Trophoblast cell (in vitro differentiated cells and primary cell): ENCODE data around the gene PSMB10.

ENCODE experiments used
- DNase-seq, 2 donors: peaks; one replicate each; pipeline ENCODE4 v3.0.0-alpha.2; 2016
- H2AFZ ChIP-seq: 2 replicates; pipeline ENCODE4 v1.6.1; 2013; ENCODE audit warnings: low read length, moderate library complexity, mild to moderate bottlenecking; ENCODE audit not compliant: insufficient read depth, poor library complexity
- H2AK5ac ChIP-seq: 2 replicates; pipeline ENCODE4 v1.6.1; 2013; ENCODE audit warnings: mild to moderate bottlenecking, low read length
- H2BK120ac ChIP-seq: 2 replicates; pipeline ENCODE4 v1.6.1; 2013; ENCODE audit warnings: low read length, mild to moderate bottlenecking, moderate library complexity; ENCODE audit not compliant: insufficient read depth, poor library complexity
- H2BK12ac ChIP-seq: 2 replicates; pipeline ENCODE4 v1.6.1; 2013; ENCODE audit warnings: mild to moderate bottlenecking, low read length, moderate library complexity
- H2BK5ac ChIP-seq: 2 replicates; pipeline ENCODE4 v1.6.1; 2013; ENCODE audit warnings: low read length, low read depth, moderate library complexity, mild to moderate bottlenecking; ENCODE audit not compliant: poor library complexity
- H3K14ac ChIP-seq: 2 replicates; pipeline ENCODE4 v1.6.1; 2013; ENCODE audit warnings: mild to moderate bottlenecking, low read length
- H3K18ac ChIP-seq: 2 replicates; pipeline ENCODE4 v1.6.1; 2013; ENCODE audit warnings: mild to moderate bottlenecking, low read length
- H3K23ac ChIP-seq: 2 replicates; pipeline ENCODE4 v1.6.1; 2013; ENCODE audit warnings: low read length
- H3K27ac ChIP-seq: 2 replicates; pipeline ENCODE4 v1.5.1; 2013; ENCODE audit warnings: low read depth, mild to moderate bottlenecking, inconsistent platforms, low read length, moderate library complexity
- H3K27me3 ChIP-seq: 2 replicates; pipeline ENCODE4 v1.6.1; 2013; ENCODE audit warnings: inconsistent platforms, mild to moderate bottlenecking, low read length, moderate library complexity; ENCODE audit not compliant: insufficient read depth
- H3K36me3 ChIP-seq, 2 experiments: 1 replicate in 1 of 2; 2 replicates in 1 of 2; pipeline ENCODE4 v1.6.1; 2013; ENCODE audit warnings: low read length in 2 of 2, mild to moderate bottlenecking in 2 of 2, moderate library complexity in 1 of 2; ENCODE audit not compliant: insufficient read depth in 2 of 2, control insufficient read depth in 1 of 2
- H3K4ac ChIP-seq: 2 replicates; pipeline ENCODE4 v1.6.1; 2013; ENCODE audit warnings: low read depth, mild to moderate bottlenecking, low read length, moderate library complexity
- H3K4me1 ChIP-seq, 2 experiments: 1 replicate in 1 of 2; 2 replicates in 1 of 2; pipeline ENCODE4 v1.6.1; 2013; ENCODE audit warnings: low read length in 2 of 2, mild to moderate bottlenecking in 2 of 2, moderate library complexity in 1 of 2; ENCODE audit not compliant: insufficient read depth in 2 of 2, control insufficient read depth in 1 of 2
- H3K4me2 ChIP-seq: 2 replicates; pipeline ENCODE4 v1.6.1; 2013; ENCODE audit warnings: inconsistent platforms, mild to moderate bottlenecking, low read length, moderate library complexity
- H3K4me3 ChIP-seq: 2 replicates; pipeline ENCODE4 v1.5.1; 2013; ENCODE audit warnings: mild to moderate bottlenecking, low read depth, low read length, inconsistent platforms
- H3K79me1 ChIP-seq: one replicate; pipeline ENCODE4 v1.6.1; 2013; ENCODE audit warnings: low read length
- H3K79me2 ChIP-seq: 2 replicates; pipeline ENCODE4 v1.6.1; 2013; ENCODE audit warnings: low read length, mild to moderate bottlenecking; ENCODE audit not compliant: control insufficient read depth, insufficient read depth, poor library complexity
- H3K9ac ChIP-seq: 2 replicates; pipeline ENCODE4 v1.6.1; 2013; ENCODE audit warnings: mild to moderate bottlenecking, low read length
- H3K9me3 ChIP-seq: 2 replicates; pipeline ENCODE4 v1.6.1; 2013; ENCODE audit warnings: low read depth, mild to moderate bottlenecking, control low read depth, inconsistent platforms, low read length; ENCODE audit not compliant: insufficient read depth
- H4K12ac ChIP-seq: 2 replicates; pipeline ENCODE4 v1.6.1; 2013; ENCODE audit warnings: low read depth, mild to moderate bottlenecking, low read length, moderate library complexity
- H4K8ac ChIP-seq: 2 replicates; pipeline ENCODE4 v1.6.1; 2013; ENCODE audit warnings: low read depth, mild to moderate bottlenecking, low read length, moderate library complexity
- H4K91ac ChIP-seq: one replicate; pipeline ENCODE4 v1.6.1; 2013; ENCODE audit warnings: low read depth, mild to moderate bottlenecking, low read length, moderate library complexity
- WGBS: extraction: QIAGEN DNeasy Blood & Tissue Kit; methylation state at CpG from one replicate; pipeline ENCODE4 v1.1.7; 2013; ENCODE audit warnings: missing lambda C conversion rate; ENCODE audit not compliant: insufficient read length, insufficient coverage; ENCODE audit errors: extremely low coverage; 5-methylcytosine and 5-hydroxymethylcytosine counted together

The PSMB10 gene

DNA sequence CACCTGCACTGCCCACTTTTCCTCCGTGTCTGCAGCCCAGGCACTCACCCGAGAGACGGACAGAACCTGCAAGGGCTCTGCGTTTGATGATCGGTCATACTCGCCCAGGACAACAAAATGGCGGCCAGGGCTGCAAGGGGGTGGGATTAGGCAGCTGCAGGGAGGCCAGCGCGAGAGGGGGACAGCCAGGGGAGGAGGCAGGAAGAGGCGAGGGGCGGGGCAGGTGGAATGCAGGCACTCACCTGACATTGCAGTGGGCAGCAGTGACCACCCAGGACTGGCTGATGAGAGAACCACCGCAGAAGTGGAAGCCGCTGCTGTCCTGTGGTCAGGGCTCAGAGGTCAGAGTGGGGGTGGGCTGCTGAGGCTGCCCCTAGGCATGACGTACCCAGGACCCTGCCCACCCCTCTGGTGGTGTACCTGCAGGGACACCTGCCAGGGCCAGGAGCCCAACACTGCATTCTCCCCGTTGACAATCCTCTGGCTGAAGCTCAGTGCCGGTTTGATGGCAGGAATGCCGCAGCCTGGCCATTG lies 5.9 kb downstream of the PSMB10 start:
- no peak overlapping the region for H4K8ac ChIP-seq
- no peak overlapping the region for H2BK5ac ChIP-seq
- H3K23ac ChIP-seq = no peak overlapping the region
- WGBS = no CpG with 5 or more reads among the region's 17 CpGs
- H3K9ac ChIP-seq = no peak overlapping the region
- no peak overlapping the region for H3K4ac ChIP-seq
- H4K91ac ChIP-seq = no peak overlapping the region
- no peak overlapping the region for H3K27ac ChIP-seq
- no peak overlapping the region for H2AK5ac ChIP-seq
- H3K36me3 ChIP-seq = peaks cover 9 to 11% of the 10 kb centered on the region in 2 experiments
- no peak overlapping the region for H3K4me3 ChIP-seq
- no peak overlapping the region for H4K12ac ChIP-seq
- peaks cover 9 to 10% of the 10 kb centered on the region in 2 experiments for H3K4me1 ChIP-seq
- H2BK12ac ChIP-seq = no peak overlapping the region
- no peak overlapping the region for H2BK120ac ChIP-seq
- H3K79me1 ChIP-seq = peaks cover under 1% of the 10 kb centered on the region
- DNase-seq = no peak
- peaks cover 6% of the 10 kb centered on the region for H3K9me3 ChIP-seq
- H3K18ac ChIP-seq = no peak overlapping the region
- H3K79me2 ChIP-seq = no peaks in the 10 kb centered on the region
- H3K27me3 ChIP-seq = no peaks in the 10 kb centered on the region
- H3K4me2 ChIP-seq = no peak overlapping the region
- no peak overlapping the region for H2AFZ ChIP-seq
- no peak overlapping the region for H3K14ac ChIP-seq

DNA sequence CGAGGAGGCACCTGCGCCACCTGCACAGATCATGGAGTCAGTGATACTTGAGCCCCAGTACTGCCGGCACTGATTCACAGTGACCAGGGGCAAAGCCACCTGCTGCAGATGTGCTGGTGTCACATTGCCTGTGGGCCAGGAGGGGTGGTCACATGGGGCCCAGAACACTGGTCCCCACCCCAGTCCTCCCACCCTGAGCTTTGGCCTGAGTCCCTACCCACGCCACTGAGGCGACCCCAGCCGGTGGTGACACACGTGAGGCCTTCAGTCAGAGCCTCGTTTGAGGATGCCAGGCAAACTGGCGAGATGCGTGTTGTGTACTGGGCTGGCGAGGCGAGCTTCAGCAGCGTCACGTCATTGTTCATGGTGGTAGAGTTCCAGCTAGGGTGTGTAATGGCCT lies 6.5 kb downstream of the PSMB10 start:
- Histone ChIP-seq H3K4me1 (peaks cover 6 to 7% of the 10 kb centered on the region in 2 experiments), H3K14ac (no peak overlapping the region), H3K79me2 (no peaks in the 10 kb centered on the region), H2BK12ac (no peak overlapping the region), H3K23ac (no peak overlapping the region), H3K36me3 (peaks cover 9 to 11% of the 10 kb centered on the region in 2 experiments), H3K27me3 (no peaks in the 10 kb centered on the region), H3K79me1 (no peaks in the 10 kb centered on the region), H3K27ac (no peak overlapping the region), H2AK5ac (no peak overlapping the region), H3K9me3 (peaks cover 6% of the 10 kb centered on the region), H2BK5ac (no peak overlapping the region), H4K91ac (no peak overlapping the region), H4K8ac (no peak overlapping the region), H3K9ac (no peak overlapping the region), H3K18ac (no peak overlapping the region), H4K12ac (no peak overlapping the region), H2BK120ac (no peak overlapping the region), H2AFZ (no peak overlapping the region), H3K4me2 (no peak overlapping the region), H3K4ac (no peak overlapping the region), H3K4me3 (no peak overlapping the region)
- DNase-seq = no peak
- WGBS = no CpG with 5 or more reads among the region's 14 CpGs

DNA sequence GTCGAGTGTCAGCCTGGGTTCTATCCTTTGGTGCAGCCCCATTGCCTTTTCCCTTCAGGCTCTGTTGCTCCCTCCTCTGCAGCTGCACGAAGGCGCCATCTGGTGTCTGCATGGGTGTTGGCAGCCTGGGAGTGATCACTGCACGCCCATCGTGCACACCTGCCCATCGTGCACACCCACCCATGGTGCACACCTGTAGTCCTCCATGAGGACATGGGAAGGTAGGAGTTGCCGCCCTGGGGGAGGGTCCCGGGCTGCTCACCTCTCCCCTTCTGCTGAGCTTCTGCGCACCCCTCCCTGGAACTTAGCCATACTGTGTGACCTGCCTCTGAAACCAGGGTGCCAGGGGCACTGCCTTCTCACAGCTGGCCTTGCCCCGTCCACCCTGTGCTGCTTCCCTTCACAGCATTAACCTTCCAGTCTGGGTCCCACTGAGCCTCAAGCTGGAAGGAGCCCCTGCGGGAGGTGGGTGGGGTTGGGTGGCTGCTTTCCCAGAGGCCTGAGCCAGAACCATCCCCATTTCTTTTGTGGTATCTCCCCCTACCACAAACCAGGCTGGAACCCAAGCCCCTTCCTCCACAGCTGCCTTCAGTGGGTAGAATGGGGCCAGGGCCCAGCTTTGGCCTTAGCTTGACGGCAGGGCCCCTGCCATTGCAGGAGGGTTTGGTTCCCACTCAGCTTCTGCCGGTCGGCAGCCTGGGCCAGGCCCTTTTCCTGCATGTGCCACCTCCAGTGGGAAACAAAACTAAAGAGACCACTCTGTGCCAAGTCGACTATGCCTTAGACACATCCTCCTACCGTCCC lies 7.9 kb downstream of the PSMB10 start:
- no CpG with 5 or more reads among the region's 16 CpGs for WGBS
- no peaks in the 10 kb centered on the region for H3K79me2 ChIP-seq
- DNase-seq = peak; percentile 63 to 84
- no peak overlapping the region for H2AFZ ChIP-seq
- H4K91ac ChIP-seq = no peak overlapping the region
- no peak overlapping the region for H2AK5ac ChIP-seq
- H3K9ac ChIP-seq = no peak overlapping the region
- no peak overlapping the region for H4K12ac ChIP-seq
- H3K4me3 ChIP-seq = no peak overlapping the region
- no peak overlapping the region for H3K23ac ChIP-seq
- no peak overlapping the region for H2BK120ac ChIP-seq
- no peaks in the 10 kb centered on the region for H3K4me1 ChIP-seq
- no peak overlapping the region for H4K8ac ChIP-seq
- no peak overlapping the region for H3K14ac ChIP-seq
- peaks cover 11 to 14% of the 10 kb centered on the region in 2 experiments for H3K36me3 ChIP-seq
- peaks cover 6% of the 10 kb centered on the region for H3K9me3 ChIP-seq
- no peaks in the 10 kb centered on the region for H3K79me1 ChIP-seq
- no peak overlapping the region for H3K18ac ChIP-seq
- H3K4me2 ChIP-seq = no peak overlapping the region
- H3K27ac ChIP-seq = no peak overlapping the region
- H2BK12ac ChIP-seq = no peak overlapping the region
- H2BK5ac ChIP-seq = no peak overlapping the region
- H3K27me3 ChIP-seq = no peaks in the 10 kb centered on the region
- H3K4ac ChIP-seq = no peak overlapping the region

DNA sequence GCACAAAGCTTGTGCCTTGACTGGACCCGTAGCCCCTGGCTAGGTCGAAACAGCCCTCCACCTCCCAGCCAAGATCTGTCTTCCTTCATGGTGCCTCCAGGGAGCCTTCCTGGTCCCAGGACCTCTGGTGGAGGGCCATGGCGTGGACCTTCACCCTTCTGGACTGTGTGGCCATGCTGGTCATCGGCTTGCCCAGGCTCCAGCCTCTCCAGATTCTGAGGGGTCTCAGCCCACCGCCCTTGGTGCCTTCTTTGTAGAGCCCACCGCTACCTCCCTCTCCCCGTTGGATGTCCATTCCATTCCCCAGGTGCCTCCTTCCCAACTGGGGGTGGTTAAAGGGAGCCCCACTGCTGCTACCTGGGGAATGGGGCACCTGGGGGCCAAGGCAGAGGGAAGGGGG lies 8.5 kb downstream of the PSMB10 start:
- no peak overlapping the region for H2AFZ ChIP-seq
- H2BK120ac ChIP-seq = no peak overlapping the region
- no peak overlapping the region for H3K14ac ChIP-seq
- H3K79me1 ChIP-seq = no peaks in the 10 kb centered on the region
- no CpG with 5 or more reads among the region's 7 CpGs for WGBS
- no peaks in the 10 kb centered on the region for H3K79me2 ChIP-seq
- no peak overlapping the region for H2BK5ac ChIP-seq
- H2AK5ac ChIP-seq = no peak overlapping the region
- no peak overlapping the region for H3K27ac ChIP-seq
- H3K9me3 ChIP-seq = peaks cover 6% of the 10 kb centered on the region
- H3K23ac ChIP-seq = no peak overlapping the region
- no peak overlapping the region for H4K12ac ChIP-seq
- H3K4ac ChIP-seq = no peak overlapping the region
- H3K4me3 ChIP-seq = no peak overlapping the region
- no peak overlapping the region for H2BK12ac ChIP-seq
- no peak overlapping the region for H4K91ac ChIP-seq
- no peak overlapping the region for H3K4me2 ChIP-seq
- H4K8ac ChIP-seq = no peak overlapping the region
- H3K18ac ChIP-seq = no peak overlapping the region
- no peaks in the 10 kb centered on the region for H3K27me3 ChIP-seq
- peaks cover 17 to 20% of the 10 kb centered on the region in 2 experiments for H3K36me3 ChIP-seq
- H3K9ac ChIP-seq = no peak overlapping the region
- no peak for DNase-seq
- H3K4me1 ChIP-seq = no peaks in the 10 kb centered on the region
